SK-N-SH treated with all-trans-retinoic acid at 6 μM for 48 hours (cell line): ENCODE measurements around the gene RGS21.

ENCODE experiments used
- ATAC-seq: fragments of 200-7000 bp; cut with Tn5 transposase; 3 replicates; pipeline ENCODE4 v1.9.1; 2020; ENCODE audit warnings: mild to moderate bottlenecking, moderate library complexity
- BACH2 ChIP-seq: fragments of 250-450 bp; sonication (Bioruptor Pico); IDR thresholded peaks from 2 replicates; pipeline ENCODE4 v1.9.0; 2021; ENCODE audit warnings: mild to moderate bottlenecking, borderline replicate concordance
- CSDC2 ChIP-seq: fragments of 250-450 bp; sonication (Bioruptor Pico); IDR thresholded peaks from 2 replicates; pipeline ENCODE4 v1.5.0; 2020; ENCODE audit warnings: mild to moderate bottlenecking, moderate library complexity
- ESRRG ChIP-seq: fragments of 250-450 bp; sonication (Bioruptor Pico); IDR thresholded peaks from 2 replicates; pipeline ENCODE4 v1.6.1; 2021; ENCODE audit warnings: mild to moderate bottlenecking
- ISL1 ChIP-seq: fragments of 250-450 bp; sonication (Bioruptor Pico); IDR thresholded peaks from 2 replicates; pipeline ENCODE4 v2.1.2; 2022; ENCODE audit warnings: mild to moderate bottlenecking, moderate library complexity
- OSR1 ChIP-seq: fragments of 250-450 bp; sonication (Bioruptor Pico); IDR thresholded peaks from 2 replicates; pipeline ENCODE4 v1.8.0; 2022; ENCODE audit warnings: moderate library complexity, mild to moderate bottlenecking, inconsistent platforms
- SNAI2 ChIP-seq: fragments of 250-450 bp; sonication (Bioruptor Pico); IDR thresholded peaks from 2 replicates; pipeline ENCODE4 v1.5.0; 2020; ENCODE audit warnings: mild to moderate bottlenecking, moderate library complexity
- TCF4 ChIP-seq: fragments of 250-450 bp; sonication (Bioruptor Pico); IDR thresholded peaks from 2 replicates; pipeline ENCODE4 v1.8.0; 2021; ENCODE audit warnings: mild to moderate bottlenecking, moderate library complexity, borderline replicate concordance
- ZC3H10 ChIP-seq: fragments of 250-450 bp; sonication (Bioruptor Pico); IDR thresholded peaks from 2 replicates; pipeline ENCODE4 v1.5.1; 2021; ENCODE audit warnings: mild to moderate bottlenecking, moderate library complexity
- ZFP3 ChIP-seq: fragments of 250-450 bp; sonication (Bioruptor Pico); IDR thresholded peaks from 2 replicates; pipeline ENCODE4 v1.5.0; 2020; ENCODE audit warnings: mild to moderate bottlenecking, moderate library complexity
- ZNF565 ChIP-seq: fragments of 450-650 bp; formaldehyde crosslinking; conservative IDR thresholded peaks from 2 replicates; pipeline ENCODE4 v1.5.0; 2020; ENCODE audit warnings: low read depth, mild to moderate bottlenecking, moderate library complexity
- ZNF8 ChIP-seq: fragments of 450-650 bp; formaldehyde crosslinking; IDR thresholded peaks from 2 replicates; pipeline ENCODE4 v1.5.0; 2020; ENCODE audit warnings: mild to moderate bottlenecking, moderate library complexity
- TF ChIP-seq, protein P1 (sequence below): fragments of 250-450 bp; sonication (Bioruptor Pico); IDR thresholded peaks from 2 replicates; pipeline ENCODE4 v1.8.0; 2020; ENCODE audit warnings: mild to moderate bottlenecking, moderate library complexity, borderline replicate concordance
- TF ChIP-seq, protein P2 (sequence below): fragments of 250-450 bp; sonication (Bioruptor Pico); IDR thresholded peaks from 2 replicates; pipeline ENCODE4 v1.5.1; 2020; ENCODE audit warnings: low read depth, mild to moderate bottlenecking, moderate library complexity
- TF ChIP-seq, protein P3 (sequence below): fragments of 250-450 bp; sonication (Bioruptor Pico); IDR thresholded peaks from 2 replicates; pipeline ENCODE4 v1.5.1; 2021; ENCODE audit warnings: mild to moderate bottlenecking, moderate library complexity
- TF ChIP-seq, protein P4 (sequence below): fragments of 250-450 bp; sonication (Bioruptor Pico); IDR thresholded peaks from 2 replicates; pipeline ENCODE4 v1.8.0; 2021; ENCODE audit warnings: low read depth, mild to moderate bottlenecking, moderate library complexity, borderline replicate concordance

RGS21 gene

DNA sequence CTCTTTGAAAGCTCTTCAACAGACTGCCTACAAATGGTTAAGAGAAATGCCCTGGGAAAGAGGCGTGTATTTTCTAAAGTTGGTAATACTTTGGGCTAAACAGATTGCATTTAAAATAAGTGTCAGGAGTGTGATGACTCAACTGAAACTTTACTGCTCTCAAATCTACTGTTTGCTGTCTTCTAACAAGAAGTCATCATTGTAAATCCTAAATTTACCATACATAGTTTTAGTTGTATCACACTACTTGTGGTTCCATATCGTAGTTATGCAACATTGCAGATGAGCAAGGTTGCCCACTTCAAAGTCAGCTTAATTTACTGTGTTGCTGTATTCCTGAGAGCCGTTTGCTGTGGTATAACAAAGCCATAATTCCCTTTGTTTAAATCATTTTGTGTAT lies 59.6 kb downstream of the RGS21 start (continued):
- TF ChIP-seq, protein P1, sequence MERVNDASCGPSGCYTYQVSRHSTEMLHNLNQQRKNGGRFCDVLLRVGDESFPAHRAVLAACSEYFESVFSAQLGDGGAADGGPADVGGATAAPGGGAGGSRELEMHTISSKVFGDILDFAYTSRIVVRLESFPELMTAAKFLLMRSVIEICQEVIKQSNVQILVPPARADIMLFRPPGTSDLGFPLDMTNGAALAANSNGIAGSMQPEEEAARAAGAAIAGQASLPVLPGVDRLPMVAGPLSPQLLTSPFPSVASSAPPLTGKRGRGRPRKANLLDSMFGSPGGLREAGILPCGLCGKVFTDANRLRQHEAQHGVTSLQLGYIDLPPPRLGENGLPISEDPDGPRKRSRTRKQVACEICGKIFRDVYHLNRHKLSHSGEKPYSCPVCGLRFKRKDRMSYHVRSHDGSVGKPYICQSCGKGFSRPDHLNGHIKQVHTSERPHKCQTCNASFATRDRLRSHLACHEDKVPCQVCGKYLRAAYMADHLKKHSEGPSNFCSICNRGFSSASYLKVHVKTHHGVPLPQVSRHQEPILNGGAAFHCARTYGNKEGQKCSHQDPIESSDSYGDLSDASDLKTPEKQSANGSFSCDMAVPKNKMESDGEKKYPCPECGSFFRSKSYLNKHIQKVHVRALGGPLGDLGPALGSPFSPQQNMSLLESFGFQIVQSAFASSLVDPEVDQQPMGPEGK, result no peak
- TF ChIP-seq, protein P2, sequence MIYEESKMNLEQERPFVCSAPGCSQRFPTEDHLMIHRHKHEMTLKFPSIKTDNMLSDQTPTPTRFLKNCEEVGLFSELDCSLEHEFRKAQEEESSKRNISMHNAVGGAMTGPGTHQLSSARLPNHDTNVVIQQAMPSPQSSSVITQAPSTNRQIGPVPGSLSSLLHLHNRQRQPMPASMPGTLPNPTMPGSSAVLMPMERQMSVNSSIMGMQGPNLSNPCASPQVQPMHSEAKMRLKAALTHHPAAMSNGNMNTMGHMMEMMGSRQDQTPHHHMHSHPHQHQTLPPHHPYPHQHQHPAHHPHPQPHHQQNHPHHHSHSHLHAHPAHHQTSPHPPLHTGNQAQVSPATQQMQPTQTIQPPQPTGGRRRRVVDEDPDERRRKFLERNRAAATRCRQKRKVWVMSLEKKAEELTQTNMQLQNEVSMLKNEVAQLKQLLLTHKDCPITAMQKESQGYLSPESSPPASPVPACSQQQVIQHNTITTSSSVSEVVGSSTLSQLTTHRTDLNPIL (CRISPR knock-in tag), result no peak
- TF ChIP-seq ISL1 (CRISPR knock-in tag), result no peak
- no peak for TF ChIP-seq OSR1 (CRISPR knock-in tag)
- TF ChIP-seq CSDC2 (CRISPR knock-in tag), result no peak
- no peak for TF ChIP-seq ZNF8 (CRISPR knock-in tag)
- TF ChIP-seq, protein P3, sequence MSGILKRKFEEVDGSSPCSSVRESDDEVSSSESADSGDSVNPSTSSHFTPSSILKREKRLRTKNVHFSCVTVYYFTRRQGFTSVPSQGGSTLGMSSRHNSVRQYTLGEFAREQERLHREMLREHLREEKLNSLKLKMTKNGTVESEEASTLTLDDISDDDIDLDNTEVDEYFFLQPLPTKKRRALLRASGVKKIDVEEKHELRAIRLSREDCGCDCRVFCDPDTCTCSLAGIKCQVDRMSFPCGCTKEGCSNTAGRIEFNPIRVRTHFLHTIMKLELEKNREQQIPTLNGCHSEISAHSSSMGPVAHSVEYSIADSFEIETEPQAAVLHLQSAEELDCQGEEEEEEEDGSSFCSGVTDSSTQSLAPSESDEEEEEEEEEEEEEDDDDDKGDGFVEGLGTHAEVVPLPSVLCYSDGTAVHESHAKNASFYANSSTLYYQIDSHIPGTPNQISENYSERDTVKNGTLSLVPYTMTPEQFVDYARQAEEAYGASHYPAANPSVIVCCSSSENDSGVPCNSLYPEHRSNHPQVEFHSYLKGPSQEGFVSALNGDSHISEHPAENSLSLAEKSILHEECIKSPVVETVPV, result no peak
- TF ChIP-seq ZNF565 (CRISPR knock-in tag), result no peak
- TF ChIP-seq ZFP3 (CRISPR knock-in tag), result no peak
- TF ChIP-seq ZC3H10 (CRISPR knock-in tag), result no peak

DNA sequence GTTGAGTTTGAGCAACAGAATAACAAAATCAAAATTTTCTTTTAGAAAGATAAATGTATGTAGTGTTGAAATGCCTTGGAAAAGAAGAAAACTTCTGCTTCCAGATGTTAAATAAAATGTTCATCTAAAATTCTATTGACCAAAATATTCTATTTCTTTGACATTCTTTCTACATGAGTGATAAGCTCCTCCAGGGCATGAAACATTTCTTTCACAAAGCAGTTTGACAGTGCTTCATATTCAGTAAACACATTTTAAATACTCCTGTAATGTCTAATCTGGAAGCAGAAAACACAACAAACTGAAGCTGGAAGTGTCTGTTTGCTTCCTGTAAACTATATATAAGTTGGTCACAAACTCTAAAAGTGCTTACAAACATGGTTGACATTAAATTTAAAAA lies 61.5 kb downstream of the RGS21 start:
- TF ChIP-seq, protein P3, result no peak
- TF ChIP-seq TCF4 (CRISPR knock-in tag), result no peak
- TF ChIP-seq, protein P2 (CRISPR knock-in tag), result no peak
- TF ChIP-seq, protein P4, sequence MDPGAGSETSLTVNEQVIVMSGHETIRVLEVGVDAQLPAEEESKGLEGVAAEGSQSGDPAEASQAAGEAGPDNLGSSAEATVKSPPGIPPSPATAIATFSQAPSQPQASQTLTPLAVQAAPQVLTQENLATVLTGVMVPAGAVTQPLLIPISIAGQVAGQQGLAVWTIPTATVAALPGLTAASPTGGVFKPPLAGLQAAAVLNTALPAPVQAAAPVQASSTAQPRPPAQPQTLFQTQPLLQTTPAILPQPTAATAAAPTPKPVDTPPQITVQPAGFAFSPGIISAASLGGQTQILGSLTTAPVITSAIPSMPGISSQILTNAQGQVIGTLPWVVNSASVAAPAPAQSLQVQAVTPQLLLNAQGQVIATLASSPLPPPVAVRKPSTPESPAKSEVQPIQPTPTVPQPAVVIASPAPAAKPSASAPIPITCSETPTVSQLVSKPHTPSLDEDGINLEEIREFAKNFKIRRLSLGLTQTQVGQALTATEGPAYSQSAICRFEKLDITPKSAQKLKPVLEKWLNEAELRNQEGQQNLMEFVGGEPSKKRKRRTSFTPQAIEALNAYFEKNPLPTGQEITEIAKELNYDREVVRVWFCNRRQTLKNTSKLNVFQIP (CRISPR knock-in tag), result no peak
- no peak for TF ChIP-seq ZFP3 (CRISPR knock-in tag)
- TF ChIP-seq CSDC2 (CRISPR knock-in tag), result no peak
- TF ChIP-seq, protein P1, result no peak
- TF ChIP-seq ISL1 (CRISPR knock-in tag), result no peak
- TF ChIP-seq BACH2 (CRISPR knock-in tag), result no peak
- no peak for TF ChIP-seq ZNF565 (CRISPR knock-in tag)
- no peak for TF ChIP-seq ESRRG (CRISPR knock-in tag)
- no peak for TF ChIP-seq SNAI2 (CRISPR knock-in tag)
- ATAC-seq, result no peak

DNA sequence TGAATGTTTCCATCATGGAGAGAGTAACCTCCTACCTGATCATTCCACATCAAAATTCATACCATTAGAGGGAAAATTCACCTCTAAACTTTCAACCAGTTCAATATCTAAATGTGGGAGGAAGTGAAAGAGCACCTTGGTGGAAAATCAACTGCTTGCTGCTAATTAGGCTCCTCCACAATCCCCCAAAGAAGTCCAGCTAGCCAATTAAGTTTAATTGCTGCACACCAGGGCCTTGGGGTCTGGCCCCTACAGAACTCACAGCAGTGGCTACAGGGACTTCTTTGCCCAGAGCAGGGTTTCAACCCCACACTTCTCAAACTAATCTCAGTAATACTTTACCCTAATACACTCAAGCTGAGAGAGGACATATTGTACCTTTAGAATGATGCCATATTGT lies 62.1 kb downstream of the RGS21 start:
- TF ChIP-seq, protein P1, result no peak
- TF ChIP-seq, protein P2 (CRISPR knock-in tag), result no peak
- ATAC-seq, result no peak
